Lung (tissue), 16 donors: ENCODE data around the gene TSPYL6. TPM values are rescaled to one million over a fixed set of nuclear protein-coding genes. Genes with fewer than 3 reads are reported as not detected.

ENCODE experiments used
- ATAC-seq: fragments of 200-7000 bp; cut with Tn5 transposase; one replicate; pipeline ENCODE4 v1.9.1; 2020; ENCODE audit warnings: moderate number of reproducible peaks; ENCODE audit not compliant: insufficient read depth, low FRiP score
- DNase-seq, 3 donors: peaks; one replicate each; pipeline ENCODE4 v3.0.0-alpha.2; 2013 to 2017
- H3K27ac ChIP-seq, 2 donors: one replicate each; pipeline ENCODE4 v1.5.1; 2013; ENCODE audit warnings: mild to moderate bottlenecking in 2 of 2, moderate library complexity in 2 of 2, control low read depth in 1 of 2, inconsistent platforms in 1 of 2, low read depth in 1 of 2, low read length in 1 of 2
- H3K27me3 ChIP-seq, 3 donors: one replicate each; pipeline ENCODE4 v1.5.1; 2013; ENCODE audit warnings: low read length in 2 of 3; ENCODE audit not compliant: control insufficient read depth in 3 of 3, insufficient read depth in 3 of 3
- H3K36me3 ChIP-seq, 4 donors: one replicate each; pipeline ENCODE4 v1.5.1; 2013; ENCODE audit warnings: low read length in 4 of 4, mild to moderate bottlenecking in 1 of 4, moderate library complexity in 1 of 4; ENCODE audit not compliant: control insufficient read depth in 4 of 4, insufficient read depth in 4 of 4
- H3K4me1 ChIP-seq, 5 donors: one replicate each; pipeline ENCODE4 v1.5.1; 2013; ENCODE audit warnings: low read length in 5 of 5, mild to moderate bottlenecking in 2 of 5, moderate library complexity in 1 of 5; ENCODE audit not compliant: control insufficient read depth in 5 of 5, insufficient read depth in 5 of 5
- H3K4me3 ChIP-seq: one replicate; pipeline ENCODE4 v1.5.1; 2013; ENCODE audit warnings: mild to moderate bottlenecking, control low read depth, moderate library complexity
- H3K9ac ChIP-seq, 2 donors: one replicate each; pipeline ENCODE4 v1.5.1; 2013; ENCODE audit warnings: low read length in 2 of 2, control low read depth in 1 of 2; ENCODE audit not compliant: insufficient read depth in 1 of 2
- H3K9me3 ChIP-seq, 4 donors: one replicate each; pipeline ENCODE4 v1.5.1; 2013; ENCODE audit warnings: low read length in 3 of 4, mild to moderate bottlenecking in 1 of 4, moderate library complexity in 1 of 4; ENCODE audit not compliant: control insufficient read depth in 4 of 4, insufficient read depth in 3 of 4
- CTCF ChIP-seq: IDR thresholded peaks from 2 replicates; pipeline ENCODE4 v1.5.1; 2012; ENCODE audit warnings: mild to moderate bottlenecking; ENCODE audit errors: control extremely low read depth, extremely low read depth
- WGBS, 2 donors: extraction: QIAGEN DNeasy Blood & Tissue Kit; methylation state at CpG; one replicate each; pipeline ENCODE4 v1.1.7; 2013; 5-methylcytosine and 5-hydroxymethylcytosine counted together
- long read RNA-seq, 5 donors: transcript quantifications; one replicate each; lab custom pipeline, GENCODE V29; 2026
- polyA plus RNA-seq, 2 donors: library from polyadenylated mRNA; stranded (reverse); fragments of 200-250 nt; gene quantifications; one replicate each; pipeline ENCODE4 v1.2.1, GENCODE V29; 2013
- total RNA-seq, 2 donors: library from RNA; depleted of rRNA in 1 of 2; stranded (reverse); fragments of >200 nt in 1 of 2; gene quantifications; one replicate each; pipeline ENCODE4 v1.2.1, GENCODE V29; 2014 to 2021
- donor health status: control.
- donor health status: control.
- donor health status: Bipolar disorder and iron deficiency.
- donor health status: healthy.
- donor health status: DM: yes; HTN: yes; CAD: no.

The TSPYL6 gene
- total RNA-seq (under 1 TPM in 1 of 2 donors, not detected in 1; 0.20 TPM), polyA plus RNA-seq (not detected)
- long read RNA-seq, donor 1, result 0 reads
- long read RNA-seq, donor 2, result 0 reads
- long read RNA-seq, donor 3, result 0 reads
- long read RNA-seq, donor 4, result 0 reads
- long read RNA-seq, donor 5, partial matches to known transcripts, result 0 of 1 reads
- long read RNA-seq, donor 5, other reads (novel, unspliced or antisense), result 0 of 1 reads

DNA sequence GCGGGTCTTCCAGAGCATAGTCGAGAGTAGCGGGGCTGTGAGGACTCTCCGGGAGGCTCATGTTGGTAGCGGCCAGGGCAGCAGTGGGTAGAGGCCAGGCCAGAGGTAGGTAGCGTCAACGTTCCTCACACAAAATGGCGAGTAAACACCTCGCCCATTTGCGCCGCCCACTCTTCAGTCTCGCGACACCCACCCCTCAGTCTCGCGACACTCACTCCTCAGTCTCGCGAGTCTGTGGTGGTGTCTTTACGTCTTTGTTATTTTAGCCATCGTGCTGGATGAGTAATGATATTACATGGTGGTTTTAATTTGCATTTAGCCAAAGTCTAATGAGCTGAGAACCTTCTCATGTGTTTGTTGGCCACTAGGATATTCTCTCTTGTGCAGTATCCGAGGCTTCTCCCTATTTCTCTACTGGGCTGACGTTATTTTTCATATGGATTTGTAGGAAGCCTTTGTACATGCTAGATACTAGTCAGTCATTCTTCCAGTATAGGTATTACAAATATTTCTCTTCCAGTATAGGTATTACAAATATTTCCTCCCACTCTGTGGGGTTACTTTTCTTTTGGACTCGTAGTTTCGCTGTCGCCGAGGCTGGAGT, at the start of gene TSPYL6:
Gene TSPYL6 (minus strand): TSS at position 139 of the 604 bp plus-strand sequence. CDS start 78 bp downstream, at position 61.
- Histone ChIP-seq H3K27me3 (no peaks in the 10 kb centered on the region), H3K4me3 (no peak within 1 kb of the TSS), H3K9ac (no peak within 1 kb of the TSS), H3K27ac (no peak within 1 kb of the TSS), H3K36me3 (no peaks in the 10 kb centered on the region), H3K4me1 (peaks cover 0 to 10% (median 0%) of the 10 kb centered on the region in 5 donors), H3K9me3 (no peaks in the 10 kb centered on the region)
- TF ChIP-seq CTCF, result no peak
- no peak for DNase-seq
- no peak for ATAC-seq
- WGBS, 2 donors, result 98% methylated on average over 25 of the region's 25 CpGs

- no peak for TF ChIP-seq CTCF
- H3K4me1 ChIP-seq, result peaks cover 0 to 4% (median 0%) of the 10 kb centered on the region in 5 donors
- H3K27ac ChIP-seq, result no peak overlapping the region
- ATAC-seq, result no peak
- H3K9me3 ChIP-seq, result no peaks in the 10 kb centered on the region
- no peaks in the 10 kb centered on the region for H3K36me3 ChIP-seq
- no peaks in the 10 kb centered on the region for H3K27me3 ChIP-seq
- H3K4me3 ChIP-seq, result no peak overlapping the region
- no peak overlapping the region for H3K9ac ChIP-seq
- no peak for DNase-seq
Observed at GRCh38 chr2:54303631-54304030, 47.6 kb upstream of the TSPYL6 start.

DNA sequence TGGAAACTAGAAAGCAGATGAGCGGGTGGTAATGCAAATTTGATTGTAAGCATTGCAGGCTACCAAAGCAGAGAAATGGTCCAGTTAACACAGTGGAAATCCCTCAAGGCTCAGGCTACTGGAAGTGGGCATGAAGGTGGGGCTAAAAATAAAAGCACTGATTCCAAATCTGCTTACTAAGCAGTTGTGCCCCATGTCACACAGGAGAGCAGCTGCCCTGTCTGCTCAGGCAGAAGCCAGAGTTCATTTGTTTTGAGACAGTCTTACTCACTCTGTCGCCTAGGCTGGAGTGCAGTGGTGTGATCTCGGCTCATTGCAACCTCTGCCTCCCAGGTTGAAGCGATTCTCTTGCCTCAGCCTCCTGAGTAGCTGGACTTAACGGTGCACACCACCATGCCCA, 42.5 kb upstream of the TSPYL6 start:
- no peak for TF ChIP-seq CTCF
- no peak for DNase-seq
- H3K4me1 ChIP-seq, result peaks cover 0 to 6% (median 0%) of the 10 kb centered on the region in 5 donors
- no peaks in the 10 kb centered on the region for H3K9me3 ChIP-seq
- ATAC-seq, result no peak
- H3K36me3 ChIP-seq, result no peaks in the 10 kb centered on the region
- no peak overlapping the region for H3K4me3 ChIP-seq
- H3K9ac ChIP-seq, result no peak overlapping the region
- 95 to 99% methylated on average over 5 of the region's 5 CpGs for WGBS, 2 donors
- H3K27ac ChIP-seq, result no peak overlapping the region
- H3K27me3 ChIP-seq, result no peaks in the 10 kb centered on the region
